HG02973 (cell line): ENCODE data around the gene RIN3.

Source experiments
- ATAC-seq: cut with Tn5 transposase; IDR thresholded peaks from one replicate; pipeline ENCODE4 v1.9.1; 2021; ENCODE audit warnings: moderate library complexity; ENCODE audit not compliant: unreplicated experiment

RIN3 gene

GRCh38 chr14:92482621-92483319, 30.8 kb upstream of the RIN3 start:
- no peak for ATAC-seq

GRCh38 chr14:92484132-92484823, 29.3 kb upstream of the RIN3 start:
- no peak for ATAC-seq

- no peak for ATAC-seq
These were observed 26.7 kb upstream of the RIN3 start for GRCh38 chr14:92486881-92487280.

- ATAC-seq, result no peak
These were observed 26.0 kb upstream of the RIN3 start for GRCh38 chr14:92487513-92488133.

- ATAC-seq, result no peak
These were observed 24.0 kb upstream of the RIN3 start for GRCh38 chr14:92489394-92490238.

GRCh38 chr14:92490239-92490959, 23.2 kb upstream of the RIN3 start:
- no peak for ATAC-seq

- ATAC-seq, result no peak
These were observed 21.8 kb upstream of the RIN3 start for GRCh38 chr14:92491782-92492181.

GRCh38 chr14:92492258-92492657, 21.3 kb upstream of the RIN3 start:
- no peak for ATAC-seq

- no peak for ATAC-seq
These were observed 20.6 kb upstream of the RIN3 start for GRCh38 chr14:92493024-92493423.

- ATAC-seq, result no peak
These were observed 20.1 kb upstream of the RIN3 start for GRCh38 chr14:92493492-92493891.

- ATAC-seq, result no peak
These were observed 19.1 kb upstream of the RIN3 start for GRCh38 chr14:92494512-92494911.

- ATAC-seq, result no peak
These were observed 18.6 kb upstream of the RIN3 start for GRCh38 chr14:92495027-92495426.

- ATAC-seq, result no peak
These were observed 17.3 kb upstream of the RIN3 start for GRCh38 chr14:92496191-92496857.

- ATAC-seq, result no peak
These were observed 16.2 kb upstream of the RIN3 start for GRCh38 chr14:92497391-92497790.

GRCh38 chr14:92499234-92499633, 14.3 kb upstream of the RIN3 start:
- ATAC-seq, result no peak

- ATAC-seq, result no peak
These were observed 13.1 kb upstream of the RIN3 start for GRCh38 chr14:92500491-92500941.

- ATAC-seq, result no peak
These were observed 11.7 kb upstream of the RIN3 start for GRCh38 chr14:92501891-92502351.

GRCh38 chr14:92502541-92503286, 10.9 kb upstream of the RIN3 start:
- no peak for ATAC-seq
